Measurements from ENCODE around the gene LRP8. TPM values are rescaled to one million over a fixed set of nuclear protein-coding genes. Genes with fewer than 3 reads are reported as not detected.

Gene LRP8
- total RNA-seq, 1 donor from 2014 or later = 4.4 TPM

GRCh38 chr1:53270873-53271272 lies 57.0 kb downstream of the LRP8 start:
- H3K27me3 Mint-ChIP-seq (ENCODE audit: unreplicated experiment) = no peaks in the 10 kb centered on the region
- no peaks in the 10 kb centered on the region for H3K36me3 Mint-ChIP-seq (ENCODE audit: unreplicated experiment)
- H3K9me3 Mint-ChIP-seq (ENCODE audit: unreplicated experiment) = no peaks in the 10 kb centered on the region
- H3K4me1 Mint-ChIP-seq (ENCODE audit: unreplicated experiment) = no peaks in the 10 kb centered on the region
- no peak overlapping the region for H3K4me3 Mint-ChIP-seq (ENCODE audit: unreplicated experiment)
- no peak for DNase-seq (ENCODE audit: extremely low spot score, unreplicated experiment)
- TF ChIP-seq CTCF (IDR thresholded peaks at IDR 0.05) = no peak
- no peak overlapping the region for H3K27ac Mint-ChIP-seq (ENCODE audit: unreplicated experiment)

- DNase-seq (ENCODE audit: extremely low spot score, unreplicated experiment) = no peak
- Mint-ChIP-seq H3K27me3 (ENCODE audit: unreplicated experiment) (no peaks in the 10 kb centered on the region), H3K36me3 (ENCODE audit: unreplicated experiment) (no peaks in the 10 kb centered on the region), H3K9me3 (ENCODE audit: unreplicated experiment) (no peaks in the 10 kb centered on the region), H3K27ac (ENCODE audit: unreplicated experiment) (no peak overlapping the region), H3K4me1 (ENCODE audit: unreplicated experiment) (no peaks in the 10 kb centered on the region), H3K4me3 (ENCODE audit: unreplicated experiment) (no peak overlapping the region)
- TF ChIP-seq CTCF (IDR thresholded peaks at IDR 0.05) = no peak
Measured at GRCh38 chr1:53270107-53270506, 57.8 kb downstream of the LRP8 start.

GRCh38 chr1:53267761-53268160 lies 60.1 kb downstream of the LRP8 start:
- DNase-seq (ENCODE audit: extremely low spot score, unreplicated experiment) = no peak
- no peak for TF ChIP-seq CTCF (IDR thresholded peaks at IDR 0.05)
- Mint-ChIP-seq H3K27me3 (ENCODE audit: unreplicated experiment) (no peaks in the 10 kb centered on the region), H3K4me1 (ENCODE audit: unreplicated experiment) (no peaks in the 10 kb centered on the region), H3K9me3 (ENCODE audit: unreplicated experiment) (no peaks in the 10 kb centered on the region), H3K4me3 (ENCODE audit: unreplicated experiment) (no peak overlapping the region), H3K27ac (ENCODE audit: unreplicated experiment) (no peak overlapping the region), H3K36me3 (ENCODE audit: unreplicated experiment) (peaks cover 3% of the 10 kb centered on the region)

GRCh38 chr1:53266038-53266437 lies 61.8 kb downstream of the LRP8 start:
- Mint-ChIP-seq H3K9me3 (ENCODE audit: unreplicated experiment) (no peaks in the 10 kb centered on the region), H3K27ac (ENCODE audit: unreplicated experiment) (no peak overlapping the region), H3K27me3 (ENCODE audit: unreplicated experiment) (no peaks in the 10 kb centered on the region), H3K4me1 (ENCODE audit: unreplicated experiment) (no peaks in the 10 kb centered on the region), H3K4me3 (ENCODE audit: unreplicated experiment) (no peak overlapping the region), H3K36me3 (ENCODE audit: unreplicated experiment) (peaks cover 3% of the 10 kb centered on the region)
- DNase-seq (ENCODE audit: extremely low spot score, unreplicated experiment) = no peak
- TF ChIP-seq CTCF (IDR thresholded peaks at IDR 0.05) = peak; percentile 24

GRCh38 chr1:53265581-53265980 lies 62.3 kb downstream of the LRP8 start:
- H3K4me3 Mint-ChIP-seq (ENCODE audit: unreplicated experiment) = no peak overlapping the region

More at GRCh38 chr1:53265581-53265980, 62.3 kb downstream of the LRP8 start:
- Mint-ChIP-seq H3K9me3 (ENCODE audit: unreplicated experiment) (no peaks in the 10 kb centered on the region), H3K36me3 (ENCODE audit: unreplicated experiment) (peaks cover 3% of the 10 kb centered on the region), H3K27me3 (ENCODE audit: unreplicated experiment) (no peaks in the 10 kb centered on the region), H3K27ac (ENCODE audit: unreplicated experiment) (no peak overlapping the region), H3K4me1 (ENCODE audit: unreplicated experiment) (no peaks in the 10 kb centered on the region)
- DNase-seq (ENCODE audit: extremely low spot score, unreplicated experiment) = no peak
- TF ChIP-seq CTCF (IDR thresholded peaks at IDR 0.05) = no peak

Data from osteocyte (in vitro differentiated cells).